LHCN-M2 (cell line): ENCODE measurements around the gene ELL2. TPM values are rescaled to one million over a fixed set of nuclear protein-coding genes. Genes with fewer than 3 reads are reported as not detected.
A peak's percentile ranks its signal among the peaks of the same experiment; 100 is the strongest.
"Not testable (repeated sequence)": the region's sequence is repeated elsewhere in the genome, so short reads cannot be mapped to it uniquely, and the experiment has no call there.

Experiments
- DNase-seq: peaks from one replicate; pipeline ENCODE4 v3.0.0-alpha.2; 2012; ENCODE audit warnings: low read depth
- total RNA-seq: library from RNA; depleted of rRNA; stranded (reverse); fragments of >200 nt; gene quantifications from 2 replicates; pipeline ENCODE4 v1.2.3, GENCODE V29; 2014

The ELL2 gene
- total RNA-seq, 1 experiment from 2014 or later = 84.1 TPM

- no peak for DNase-seq
Observed at GRCh38 chr5:95883185-95884016, 78.2 kb downstream of the ELL2 start.

- DNase-seq = no peak
Observed at GRCh38 chr5:95881833-95882232, 79.8 kb downstream of the ELL2 start.

GRCh38 chr5:95880081-95880926 lies 81.3 kb downstream of the ELL2 start:
- no peak for DNase-seq

GRCh38 chr5:95879661-95880060 lies 82.0 kb downstream of the ELL2 start:
- DNase-seq = no peak

- no peak for DNase-seq
Observed at GRCh38 chr5:95878417-95879323, 83.0 kb downstream of the ELL2 start.

- no peak for DNase-seq
Observed at GRCh38 chr5:95876782-95877181, 84.9 kb downstream of the ELL2 start.

- no peak for DNase-seq
Observed at GRCh38 chr5:95874246-95874645, 87.4 kb downstream of the ELL2 start.

- DNase-seq = no peak
Observed at GRCh38 chr5:95873351-95873750, 88.3 kb downstream of the ELL2 start.

GRCh38 chr5:95872346-95873268 lies 89.0 kb downstream of the ELL2 start:
- no peak for DNase-seq

GRCh38 chr5:95871146-95871806 lies 90.4 kb downstream of the ELL2 start:
- no peak for DNase-seq

- peak; percentile 70 for DNase-seq
Observed at GRCh38 chr5:95870105-95870672, 91.5 kb downstream of the ELL2 start.

- DNase-seq = not testable (repeated sequence)
Observed at GRCh38 chr5:95869173-95869855, 92.3 kb downstream of the ELL2 start.

GRCh38 chr5:95868136-95868535 lies 93.5 kb downstream of the ELL2 start:
- DNase-seq = no peak

- DNase-seq = peak; percentile 50
Observed at GRCh38 chr5:95866435-95867040, 95.1 kb downstream of the ELL2 start.

GRCh38 chr5:95864944-95865504 lies 96.6 kb downstream of the ELL2 start:
- DNase-seq = no peak

GRCh38 chr5:95864456-95864855 lies 97.2 kb downstream of the ELL2 start:
- DNase-seq = no peak

GRCh38 chr5:95863383-95863757 lies 98.3 kb downstream of the ELL2 start:
- peak; percentile 85 for DNase-seq

GRCh38 chr5:95862671-95863382 lies 98.8 kb downstream of the ELL2 start:
- no peak for DNase-seq
